HFFc6 (cell line): ENCODE measurements around the gene IL6. TPM values are rescaled to one million over a fixed set of nuclear protein-coding genes. Genes with fewer than 3 reads are reported as not detected.

Experiments
- DNase-seq: peaks from one replicate; pipeline ENCODE4 v3.0.0-alpha.2; 2018
- H3K27ac Mint-ChIP-seq: 2 replicates; pipeline ENCODE4 v1.8.0; 2020; ENCODE audit warnings: mild to moderate bottlenecking, mixed read lengths
- H3K27me3 Mint-ChIP-seq: 2 replicates; pipeline ENCODE4 v1.8.0; 2021; ENCODE audit warnings: mild to moderate bottlenecking, moderate library complexity, mixed read lengths; ENCODE audit not compliant: insufficient read depth
- H3K36me3 Mint-ChIP-seq: 2 replicates; pipeline ENCODE4 v1.8.0; 2021; ENCODE audit warnings: low read depth, mixed read lengths
- H3K4me1 Mint-ChIP-seq: 2 replicates; pipeline ENCODE4 v1.8.0; 2020; ENCODE audit warnings: low read depth, mixed read lengths
- H3K4me3 Mint-ChIP-seq: 2 replicates; pipeline ENCODE4 v1.8.0; 2020; ENCODE audit warnings: mild to moderate bottlenecking, moderate library complexity, mixed read lengths
- H3K9me3 Mint-ChIP-seq: 2 replicates; pipeline ENCODE4 v1.8.0; 2020; ENCODE audit warnings: mild to moderate bottlenecking, mixed read lengths
- total RNA-seq, 6 experiments: library from RNA; stranded (reverse); fragmentation: NEBNext Ultra II Directional; extraction: Animal tissue kit (Norgen Biotek cat#: 25700); gene quantifications; 2 replicates in 1 of 6; 3 replicates in 5 of 6; pipeline ENCODE4 v1.2.3, GENCODE V29; 2021
- TF ChIP-seq, protein P1 (sequence below): fragments of 200-600 bp; sonication (generic); IDR thresholded peaks from 2 replicates; pipeline ENCODE4 v1.5.0; 2021; ENCODE audit warnings: antibody characterized with exemption, mild to moderate bottlenecking

The IL6 gene
- total RNA-seq, 6 experiments from 2014 or later: 21.3 to 55.1 (median 50.0) TPM

- Mint-ChIP-seq H3K9me3 (peaks cover 7% of the 10 kb centered on the region), H3K36me3 (peaks cover 40% of the 10 kb centered on the region), H3K27me3 (no peaks in the 10 kb centered on the region), H3K27ac (no peak overlapping the region), H3K4me3 (no peak overlapping the region), H3K4me1 (peaks cover 29% of the 10 kb centered on the region)
- TF ChIP-seq, protein P1, sequence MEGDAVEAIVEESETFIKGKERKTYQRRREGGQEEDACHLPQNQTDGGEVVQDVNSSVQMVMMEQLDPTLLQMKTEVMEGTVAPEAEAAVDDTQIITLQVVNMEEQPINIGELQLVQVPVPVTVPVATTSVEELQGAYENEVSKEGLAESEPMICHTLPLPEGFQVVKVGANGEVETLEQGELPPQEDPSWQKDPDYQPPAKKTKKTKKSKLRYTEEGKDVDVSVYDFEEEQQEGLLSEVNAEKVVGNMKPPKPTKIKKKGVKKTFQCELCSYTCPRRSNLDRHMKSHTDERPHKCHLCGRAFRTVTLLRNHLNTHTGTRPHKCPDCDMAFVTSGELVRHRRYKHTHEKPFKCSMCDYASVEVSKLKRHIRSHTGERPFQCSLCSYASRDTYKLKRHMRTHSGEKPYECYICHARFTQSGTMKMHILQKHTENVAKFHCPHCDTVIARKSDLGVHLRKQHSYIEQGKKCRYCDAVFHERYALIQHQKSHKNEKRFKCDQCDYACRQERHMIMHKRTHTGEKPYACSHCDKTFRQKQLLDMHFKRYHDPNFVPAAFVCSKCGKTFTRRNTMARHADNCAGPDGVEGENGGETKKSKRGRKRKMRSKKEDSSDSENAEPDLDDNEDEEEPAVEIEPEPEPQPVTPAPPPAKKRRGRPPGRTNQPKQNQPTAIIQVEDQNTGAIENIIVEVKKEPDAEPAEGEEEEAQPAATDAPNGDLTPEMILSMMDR: no peak
- no peak for DNase-seq
Observed at GRCh38 chr7:22733761-22734160, 6.8 kb downstream of the IL6 start.

DNA sequence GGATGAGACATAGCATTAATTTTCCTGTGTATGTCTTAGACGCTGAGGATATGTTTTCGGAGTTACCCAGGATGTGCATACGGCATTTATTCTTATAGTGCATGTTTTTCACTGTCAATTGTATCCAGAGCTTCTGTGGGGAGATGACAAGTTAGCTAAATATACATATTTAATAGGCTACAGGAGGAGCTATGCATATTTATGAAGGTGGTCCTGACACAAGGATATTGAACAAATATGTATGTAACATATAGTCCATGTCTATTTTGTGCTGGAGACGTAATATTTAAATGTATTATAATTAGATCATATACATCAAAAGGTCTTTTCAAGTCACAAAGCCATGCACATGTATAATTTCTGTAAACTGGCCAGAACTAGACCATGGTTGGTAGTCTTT is 16.0 kb downstream of the IL6 start:
- Mint-ChIP-seq H3K4me1 (peaks cover 7% of the 10 kb centered on the region; the same call in 1 of the 2 replicates), H3K4me3 (no peak overlapping the region), H3K27ac (no peak overlapping the region), H3K36me3 (no peaks in the 10 kb centered on the region), H3K27me3 (no peaks in the 10 kb centered on the region; the same call in 1 of the 2 replicates), H3K9me3 (no peaks in the 10 kb centered on the region)
- DNase-seq: no peak
- TF ChIP-seq, protein P1: no peak

- peaks cover 31% of the 10 kb centered on the region; the same call in 1 of the 2 replicates for H3K36me3 Mint-ChIP-seq
- H3K4me1 Mint-ChIP-seq: peaks cover 7% of the 10 kb centered on the region; the same call in 1 of the 2 replicates
- H3K4me3 Mint-ChIP-seq: no peak overlapping the region
- TF ChIP-seq, protein P1: no peak
- no peak overlapping the region for H3K27ac Mint-ChIP-seq
- DNase-seq: no peak
- H3K27me3 Mint-ChIP-seq: peaks cover 3% of the 10 kb centered on the region; the same call in 1 of the 2 replicates
- peaks cover 18% of the 10 kb centered on the region for H3K9me3 Mint-ChIP-seq
Observed at GRCh38 chr7:22751341-22751740, 24.3 kb downstream of the IL6 start.

- peaks cover 2% of the 10 kb centered on the region; the same call in 1 of the 2 replicates for H3K27me3 Mint-ChIP-seq
- H3K4me3 Mint-ChIP-seq: no peak overlapping the region
- H3K9me3 Mint-ChIP-seq: peaks cover 26% of the 10 kb centered on the region
- DNase-seq: no peak
- H3K36me3 Mint-ChIP-seq: peaks cover 34% of the 10 kb centered on the region
- TF ChIP-seq, protein P1: no peak
- peaks cover 30% of the 10 kb centered on the region for H3K4me1 Mint-ChIP-seq
- H3K27ac Mint-ChIP-seq: no peak overlapping the region
Observed at GRCh38 chr7:22757338-22757994, 30.5 kb downstream of the IL6 start.

DNA sequence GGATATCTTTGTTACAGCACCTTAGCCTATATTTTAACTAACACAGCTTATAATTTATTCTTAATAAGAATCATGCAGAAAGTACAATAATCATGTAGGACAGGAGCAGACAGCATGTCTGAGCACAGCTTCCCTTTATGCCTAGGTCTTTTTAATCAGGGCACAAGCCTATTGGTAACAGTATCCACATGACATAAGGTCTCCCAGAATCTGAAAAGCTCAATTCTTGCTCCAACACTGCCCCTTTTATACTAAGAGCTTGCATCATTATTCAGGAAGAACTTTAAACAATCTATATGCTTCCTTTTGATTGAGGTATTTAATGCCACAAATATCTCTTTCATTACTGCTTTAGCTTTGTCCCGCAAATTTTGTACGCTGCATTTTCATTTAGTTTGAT is 31.6 kb downstream of the IL6 start:
- H3K27ac Mint-ChIP-seq: no peak overlapping the region
- TF ChIP-seq, protein P1: no peak
- H3K27me3 Mint-ChIP-seq: no peaks in the 10 kb centered on the region
- peaks cover 26% of the 10 kb centered on the region for H3K9me3 Mint-ChIP-seq
- H3K36me3 Mint-ChIP-seq: peaks cover 32% of the 10 kb centered on the region
- H3K4me1 Mint-ChIP-seq: peaks cover 41% of the 10 kb centered on the region
- no peak overlapping the region for H3K4me3 Mint-ChIP-seq
- no peak for DNase-seq
